ENCODE results near the gene PIGR.
A peak's percentile ranks its signal among the peaks of the same experiment; 100 is the strongest.

PIGR gene

GRCh38 chr1:206946261-206946660 is at the start of gene PIGR:
Gene PIGR (minus strand): TSS chr1:206946466. CDS start chr1:206940531, 5,935 bp downstream.
- no peak for DNase-seq

GRCh38 chr1:206992790-206993189 is 46.5 kb upstream of the PIGR start:
- no peak for DNase-seq

DNA sequence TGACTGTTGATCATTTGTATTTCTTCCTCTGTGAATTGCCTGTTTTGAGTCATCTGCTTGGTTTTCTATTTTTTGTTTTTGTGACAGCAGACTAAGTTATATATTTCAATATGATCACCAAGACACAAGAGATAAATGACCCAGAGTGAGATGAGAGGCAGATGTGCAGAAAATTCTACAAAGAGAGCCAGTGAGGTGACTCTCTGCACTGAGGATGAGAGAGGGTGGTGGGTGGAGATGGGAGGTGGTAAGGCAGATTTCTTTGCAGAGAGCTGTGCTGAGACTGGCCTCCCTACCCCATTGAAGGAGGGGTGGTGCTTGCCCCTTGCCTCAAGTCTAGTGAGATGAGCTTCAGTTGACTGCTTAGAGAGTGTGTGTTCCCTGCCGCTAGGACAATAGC is 41.6 kb upstream of the PIGR start:
- DNase-seq = no peak

DNA sequence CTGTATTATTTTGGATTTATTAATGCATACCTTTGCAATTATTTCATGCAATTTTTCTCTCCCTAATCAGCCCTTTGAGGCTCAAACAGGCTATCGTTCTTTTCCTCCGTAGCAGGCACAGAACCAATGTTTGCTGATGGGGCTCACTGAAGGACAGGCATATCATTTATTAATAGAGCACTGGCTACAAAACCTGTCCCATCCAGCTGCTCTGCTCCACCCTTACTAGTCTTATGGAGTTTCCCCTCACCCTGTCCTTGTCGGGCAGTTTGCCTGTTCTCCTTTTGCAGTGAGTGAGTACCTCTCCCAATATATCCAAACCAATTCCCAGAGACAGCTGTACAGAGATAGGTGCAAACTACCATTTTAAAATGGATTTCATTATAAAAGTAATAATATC is 40.6 kb upstream of the PIGR start:
- no peak for DNase-seq

- DNase-seq = no peak
Measured at GRCh38 chr1:206986402-206986801, 40.1 kb upstream of the PIGR start.

- no peak for DNase-seq
Measured at GRCh38 chr1:206985162-206985749, 39.0 kb upstream of the PIGR start.

DNA sequence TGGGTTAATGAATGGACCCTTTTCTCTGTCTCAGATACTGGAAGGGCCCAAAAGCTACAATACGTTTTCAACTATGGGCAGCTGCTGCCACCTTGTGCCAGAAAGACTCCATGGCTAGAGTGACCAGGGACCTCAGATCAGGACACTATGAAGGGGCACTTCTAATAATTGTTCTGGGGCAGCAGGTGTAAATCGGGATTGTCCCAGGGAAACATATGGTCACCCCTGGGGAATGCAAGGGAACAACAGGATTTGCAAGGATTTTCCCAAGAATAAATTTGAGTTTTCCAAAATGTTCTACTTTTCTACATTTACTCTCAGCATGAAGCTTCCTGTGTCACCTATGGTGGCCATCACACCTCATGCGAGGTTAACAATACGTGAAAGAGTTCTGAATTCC is 36.0 kb upstream of the PIGR start:
- peak; percentile 41 for DNase-seq

DNA sequence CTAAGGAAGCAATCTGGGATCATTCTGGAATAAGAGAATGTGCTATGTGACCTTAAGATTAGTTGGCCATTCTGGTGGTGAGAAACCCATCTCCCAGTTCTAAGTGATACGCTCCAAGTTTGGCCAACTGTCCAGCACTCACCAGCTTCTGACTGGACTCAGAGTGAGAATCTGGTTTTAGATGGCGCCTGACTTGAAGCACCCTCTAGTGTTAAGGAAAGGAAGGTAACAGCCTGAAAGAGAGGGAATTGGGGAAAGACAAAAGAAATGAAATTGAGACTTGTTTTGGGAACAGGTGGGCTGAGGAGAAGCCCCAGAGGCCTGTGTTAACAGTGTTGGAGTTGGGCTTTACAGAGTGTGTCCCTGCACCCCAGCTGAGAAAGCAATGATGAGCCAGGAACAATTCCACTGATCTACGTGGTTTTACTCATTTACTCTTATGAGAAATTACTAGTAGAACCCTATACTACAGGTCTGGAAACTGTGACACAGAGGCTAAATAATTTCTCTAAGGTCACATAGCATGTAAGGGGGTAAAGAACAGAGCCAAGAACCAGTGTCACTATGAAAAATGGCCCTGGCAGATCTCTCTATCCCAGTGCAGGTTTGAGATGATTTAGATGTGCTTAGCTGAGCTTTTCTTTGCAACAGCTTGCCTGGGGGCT is 33.2 kb upstream of the PIGR start:
- DNase-seq = no peak

GRCh38 chr1:206978259-206978658 is 32.0 kb upstream of the PIGR start:
- DNase-seq = no peak

GRCh38 chr1:206975306-206975705 is 29.0 kb upstream of the PIGR start:
- no peak for DNase-seq

- no peak for DNase-seq
Measured at GRCh38 chr1:206974140-206974539, 27.9 kb upstream of the PIGR start.

GRCh38 chr1:206972728-206973127 is 26.5 kb upstream of the PIGR start:
- DNase-seq = no peak

- DNase-seq = no peak
Measured at GRCh38 chr1:206971029-206971655, 24.9 kb upstream of the PIGR start.

- no peak for DNase-seq
Measured at GRCh38 chr1:206970446-206970845, 24.2 kb upstream of the PIGR start, which contains the start of gene FCAMR. Gene FCAMR (minus strand): TSS chr1:206970460. CDS start chr1:206970125, 335 bp downstream.

DNA sequence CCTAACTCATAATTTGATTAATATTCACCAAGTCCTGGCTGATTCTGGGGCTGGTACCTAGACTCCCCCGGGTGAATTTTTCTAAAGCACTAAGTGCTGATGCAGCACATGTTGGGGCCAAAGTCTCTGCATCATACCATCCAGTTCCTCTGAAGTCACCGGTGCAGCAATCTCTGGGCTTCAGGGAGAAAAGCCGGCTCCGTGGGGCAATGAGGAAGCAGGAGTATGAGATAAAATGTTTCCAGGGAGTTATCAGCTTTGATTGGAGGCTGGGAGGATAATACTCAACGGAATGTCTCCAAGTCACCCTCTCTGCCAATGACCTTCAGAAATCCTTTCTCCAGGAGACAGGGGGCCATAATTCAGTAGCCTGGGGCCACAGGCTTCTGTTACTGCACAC is 22.8 kb upstream of the PIGR start:
- no peak for DNase-seq

DNA sequence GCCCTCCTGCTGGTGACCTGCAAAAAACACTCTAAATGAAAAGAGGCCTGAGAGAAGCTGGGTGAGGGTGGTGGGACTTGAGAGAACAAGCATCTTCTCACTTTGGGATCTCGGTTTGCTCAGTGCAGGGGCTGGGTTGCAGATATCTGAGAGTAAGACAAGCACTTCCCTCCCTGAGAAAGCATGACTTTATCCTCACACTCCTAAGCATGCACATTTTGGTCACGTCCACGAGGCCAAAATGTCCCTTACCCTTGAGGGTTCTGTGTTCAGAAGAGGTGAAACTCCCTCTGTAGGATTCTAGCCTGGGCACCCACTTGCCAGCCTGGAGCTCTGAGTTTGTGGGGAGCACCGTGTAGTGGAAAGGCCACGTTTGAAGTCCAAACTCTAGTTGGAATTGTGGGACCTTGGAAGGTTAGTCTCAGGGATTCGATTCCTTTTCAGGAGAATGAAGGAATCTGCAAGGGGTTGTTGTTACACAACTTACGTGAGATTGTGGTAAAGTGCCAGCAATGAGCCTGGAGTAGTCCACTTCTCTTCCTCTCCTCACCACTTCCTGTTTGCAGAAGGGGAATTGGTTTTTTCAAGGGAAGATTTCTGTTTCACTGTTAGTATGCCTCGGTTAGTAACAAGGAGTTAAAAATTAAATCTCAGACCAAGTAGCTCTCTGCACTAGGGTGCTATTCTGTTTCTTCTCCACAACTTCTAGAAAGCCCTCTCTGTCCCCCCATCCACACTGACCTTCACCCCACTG is 21.0 kb upstream of the PIGR start:
- no peak for DNase-seq

DNA sequence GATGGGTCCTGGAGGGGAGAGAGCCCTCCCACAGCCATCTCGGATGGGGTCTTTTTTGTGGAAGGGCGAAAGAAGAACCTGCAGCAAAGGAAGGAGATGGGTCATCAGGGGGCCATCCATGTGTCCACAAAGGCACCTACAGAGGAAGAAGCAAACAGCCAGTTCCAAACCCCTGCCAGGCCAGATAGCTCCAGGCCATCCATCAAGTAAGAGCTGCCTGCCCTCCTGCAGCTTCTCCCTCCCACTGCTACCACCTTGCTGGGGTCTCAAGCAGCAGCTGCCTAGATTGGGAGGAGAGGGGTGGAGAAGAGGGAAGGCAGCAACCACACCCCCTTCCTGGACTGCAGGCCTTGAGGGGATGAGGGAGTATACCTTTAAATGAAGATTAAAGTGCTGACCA is 19.5 kb upstream of the PIGR start:
- no peak for DNase-seq

- no peak for DNase-seq
Measured at GRCh38 chr1:206963740-206964139, 17.5 kb upstream of the PIGR start.

GRCh38 chr1:206963119-206963712 is 16.9 kb upstream of the PIGR start:
- DNase-seq = no peak

GRCh38 chr1:206962272-206962671 is 16.0 kb upstream of the PIGR start:
- DNase-seq = no peak

- DNase-seq = no peak
Measured at GRCh38 chr1:206961668-206962067, 15.4 kb upstream of the PIGR start.

- no peak for DNase-seq
Measured at GRCh38 chr1:206960676-206961386, 14.6 kb upstream of the PIGR start.

GRCh38 chr1:206958144-206958543 is 11.9 kb upstream of the PIGR start:
- DNase-seq = no peak
